ENCODE measurements around the gene BABAM1. TPM values are rescaled to one million over a fixed set of nuclear protein-coding genes. Genes with fewer than 3 reads are reported as not detected.

Gene BABAM1
- total and polyA plus RNA-seq, 9 of the 15 experiments (the other 6 are each of a cell fraction or from before 2014, with no cell fraction given), result 14.7 to 160 (median 113) TPM

GRCh38 chr19:17243830-17244617, 23.2 kb upstream of the BABAM1 start (continued):
- TF ChIP-seq HBP1 (CRISPR knock-in tag; IDR thresholded peaks at IDR 0.05) (no peak), PHF21A (IDR thresholded peaks at IDR 0.05; ENCODE audit: borderline replicate concordance, low read depth) (no peak), ZNF347 (CRISPR knock-in tag; IDR thresholded peaks at IDR 0.05; ENCODE audit: low read depth) (no peak), ZNF583 (CRISPR knock-in tag; IDR thresholded peaks at IDR 0.05) (no peak), ATF1 (CRISPR knock-in tag; IDR thresholded peaks at IDR 0.05) (no peak), ATF1 (tag; IDR thresholded peaks at IDR 0.05) (no peak), ZNF253 (CRISPR knock-in tag; conservative IDR thresholded peaks at IDR 0.05) (no peak), ZNF311 (CRISPR knock-in tag; IDR thresholded peaks at IDR 0.05) (no peak), ZNF175 (CRISPR knock-in tag; IDR thresholded peaks at IDR 0.05; ENCODE audit: low read depth) (no peak), RAD51 (IDR thresholded peaks at IDR 0.05; ENCODE audit: borderline replicate concordance, low read depth) (no peak), SMARCB1 (IDR thresholded peaks at IDR 0.05; ENCODE audit: insufficient read length, low read depth) (no peak), PCBP2 (IDR thresholded peaks at IDR 0.05; ENCODE audit: low read depth, low read length, poor library complexity, severe bottlenecking) (no peak), ZBTB40 (IDR thresholded peaks at IDR 0.05) (peak; percentile 75), ZBTB40 (CRISPR knock-in tag; IDR thresholded peaks at IDR 0.05) (no peak), RCOR1 (IDR thresholded peaks at IDR 0.05; ENCODE audit: borderline replicate concordance in 1 of 2, low read depth in 2 of 2, low read length in 2 of 2) (no peak)

All from K562 (cell line).